Measurements from ENCODE around the gene HMGCR. TPM values are rescaled to one million over a fixed set of nuclear protein-coding genes. Genes with fewer than 3 reads are reported as not detected.

Gene HMGCR
- polyA plus RNA-seq, 1 of the 3 experiments (the other 2 are of a cell fraction): 8.2 TPM

DNA sequence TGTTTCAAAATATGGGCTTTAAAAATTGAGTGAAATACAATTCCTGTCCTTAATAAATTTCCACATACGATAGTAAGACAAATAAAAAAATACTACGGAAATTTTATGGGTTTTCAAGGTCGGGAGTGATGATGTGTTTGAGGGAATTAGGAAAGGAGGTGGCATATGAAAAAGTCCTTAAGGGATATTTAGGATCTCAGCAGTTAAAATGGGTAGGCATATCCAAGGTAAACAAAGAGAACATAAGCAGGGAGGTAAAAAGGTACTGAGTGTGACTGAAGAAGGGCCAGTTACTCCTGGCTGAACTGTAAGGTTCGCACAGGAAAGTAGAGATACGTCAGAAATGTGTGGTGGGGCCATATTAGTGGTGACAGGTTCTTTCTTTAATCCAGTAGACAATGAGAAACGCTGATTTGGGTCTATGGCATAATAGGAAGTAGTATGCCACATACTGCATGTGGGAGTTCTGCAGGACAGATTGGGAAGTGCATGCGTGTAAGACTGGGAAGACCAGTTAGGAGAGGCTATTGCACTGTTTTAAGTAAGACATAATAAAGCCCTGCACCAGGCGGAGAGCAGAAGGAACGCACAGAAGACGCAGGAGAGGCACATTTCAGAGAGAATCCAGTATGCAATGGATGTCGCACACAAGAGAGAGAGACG is 937 bp upstream of the HMGCR start (continued):
- no peak for TF ChIP-seq RCOR1 (IDR thresholded peaks at IDR 0.05; ENCODE audit: low read length)
- no peak for TF ChIP-seq CHD2 (IDR thresholded peaks at IDR 0.05; ENCODE audit: low read length, partially characterized antibody)
- TF ChIP-seq MXI1 (IDR thresholded peaks at IDR 0.05; ENCODE audit: low read depth, low read length): 0 out of 2 replicates have a peak, but pooled peaks have one; percentile 65
- TF ChIP-seq, protein P1, sequence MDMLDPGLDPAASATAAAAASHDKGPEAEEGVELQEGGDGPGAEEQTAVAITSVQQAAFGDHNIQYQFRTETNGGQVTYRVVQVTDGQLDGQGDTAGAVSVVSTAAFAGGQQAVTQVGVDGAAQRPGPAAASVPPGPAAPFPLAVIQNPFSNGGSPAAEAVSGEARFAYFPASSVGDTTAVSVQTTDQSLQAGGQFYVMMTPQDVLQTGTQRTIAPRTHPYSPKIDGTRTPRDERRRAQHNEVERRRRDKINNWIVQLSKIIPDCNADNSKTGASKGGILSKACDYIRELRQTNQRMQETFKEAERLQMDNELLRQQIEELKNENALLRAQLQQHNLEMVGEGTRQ (IDR thresholded peaks at IDR 0.05; ENCODE audit: borderline replicate concordance, low read depth, low read length): no peak
- TF ChIP-seq, protein P2, sequence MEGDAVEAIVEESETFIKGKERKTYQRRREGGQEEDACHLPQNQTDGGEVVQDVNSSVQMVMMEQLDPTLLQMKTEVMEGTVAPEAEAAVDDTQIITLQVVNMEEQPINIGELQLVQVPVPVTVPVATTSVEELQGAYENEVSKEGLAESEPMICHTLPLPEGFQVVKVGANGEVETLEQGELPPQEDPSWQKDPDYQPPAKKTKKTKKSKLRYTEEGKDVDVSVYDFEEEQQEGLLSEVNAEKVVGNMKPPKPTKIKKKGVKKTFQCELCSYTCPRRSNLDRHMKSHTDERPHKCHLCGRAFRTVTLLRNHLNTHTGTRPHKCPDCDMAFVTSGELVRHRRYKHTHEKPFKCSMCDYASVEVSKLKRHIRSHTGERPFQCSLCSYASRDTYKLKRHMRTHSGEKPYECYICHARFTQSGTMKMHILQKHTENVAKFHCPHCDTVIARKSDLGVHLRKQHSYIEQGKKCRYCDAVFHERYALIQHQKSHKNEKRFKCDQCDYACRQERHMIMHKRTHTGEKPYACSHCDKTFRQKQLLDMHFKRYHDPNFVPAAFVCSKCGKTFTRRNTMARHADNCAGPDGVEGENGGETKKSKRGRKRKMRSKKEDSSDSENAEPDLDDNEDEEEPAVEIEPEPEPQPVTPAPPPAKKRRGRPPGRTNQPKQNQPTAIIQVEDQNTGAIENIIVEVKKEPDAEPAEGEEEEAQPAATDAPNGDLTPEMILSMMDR (IDR thresholded peaks at IDR 0.05): peak; percentile 35; the same call in 1 of the 2 replicates
- TF ChIP-seq ELF1 (IDR thresholded peaks at IDR 0.05): no peak
- no peak for TF ChIP-seq NRF1 (IDR thresholded peaks at IDR 0.05; ENCODE audit: low read depth, low read length)
- TF ChIP-seq TEAD4 (IDR thresholded peaks at IDR 0.05; ENCODE audit: borderline replicate concordance, insufficient read depth): no peak
- TF ChIP-seq SMC3 (IDR thresholded peaks at IDR 0.05; ENCODE audit: low read depth, low read length): 0 out of 2 replicates have a peak, but pooled peaks have one; percentile 6

DNA sequence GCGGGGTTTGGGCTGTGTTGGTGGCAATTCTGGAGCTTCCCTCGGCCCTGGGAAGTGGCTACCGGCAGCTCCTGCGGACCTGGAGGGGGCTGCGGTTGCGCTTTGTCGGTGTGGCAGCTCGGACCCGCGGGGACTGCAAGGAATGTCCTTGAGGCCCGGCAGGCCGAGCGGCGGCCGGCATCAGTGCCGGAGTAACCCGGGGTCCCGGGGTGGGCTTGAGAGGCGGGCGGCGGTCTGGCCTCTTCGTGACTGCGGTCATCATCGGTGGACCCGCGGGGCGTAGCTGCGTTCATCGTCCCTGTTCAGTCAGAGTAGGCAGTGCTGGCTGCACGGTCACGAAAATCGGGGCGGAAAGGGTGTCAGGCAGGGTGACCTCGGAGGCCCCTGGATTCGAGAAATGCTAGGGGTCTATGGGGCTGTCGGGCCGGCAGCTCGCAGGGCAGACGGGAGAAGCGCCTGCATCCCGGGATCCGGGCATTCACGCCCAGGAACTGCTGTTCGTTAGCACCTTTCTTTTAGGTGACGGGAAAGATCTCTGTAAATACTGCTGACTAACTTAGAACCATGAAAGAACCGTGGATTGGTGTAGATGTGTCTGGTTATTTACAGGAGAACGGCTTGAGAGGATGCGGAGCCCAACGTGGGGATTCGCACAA is 474 bp downstream of the HMGCR start:
- Histone ChIP-seq H3K9me3 (no peaks in the 10 kb centered on the region), H3K4me2 (peak overlapping the region; percentile 66), H3F3A (replicated peaks; ENCODE audit: insufficient read depth) (peaks cover 7% of the 10 kb centered on the region), H3K27ac (ENCODE audit: low read depth in 2 of 2, low read length in 1 of 2) (peak overlapping the region; percentile 75 to 88), H2AFZ (ENCODE audit: low read depth) (peak overlapping the region; percentile 73), H3K9ac (peak overlapping the region; percentile 78), H3K4me3 (ENCODE audit: low read depth in 2 of 2, low read length in 1 of 2) (peak overlapping the region; percentile 70 to 90), H3K36me3 (replicated peaks in 1 of 2; ENCODE audit: control insufficient read depth in 1 of 2, insufficient read depth in 2 of 2, low read length in 1 of 2) (peaks cover 1 to 3% of the 10 kb centered on the region in 2 experiments), H3K27me3 (ENCODE audit: insufficient read depth) (no peaks in the 10 kb centered on the region), H3K4me1 (ENCODE audit: control insufficient read depth in 1 of 2, insufficient read depth in 2 of 2, low read depth in 1 of 2, low read length in 1 of 2) (peaks cover 0 to 13% of the 10 kb centered on the region in 2 experiments; a peak in 3 of 4 replicates), H3K79me2 (ENCODE audit: insufficient read depth) (peaks cover 52% of the 10 kb centered on the region), H3K9me2 (no peaks in the 10 kb centered on the region), H4K20me1 (ENCODE audit: insufficient read depth) (peaks cover 19% of the 10 kb centered on the region; the same call in 1 of the 2 replicates)
- CTCF ChIA-PET: interaction anchor here (0.6 to 2.0 kb wide), 13 partner anchors 11 to 571 kb away, joined by 3 to 24 read pairs (median 4); partner anchors contain the start of genes ANKRD31 and GFM2
- POLR2A ChIA-PET: interaction anchor here (0.9 to 2.0 kb wide), 5 partner anchors 101 to 380 kb away, joined by 3 to 9 read pairs (median 6); partner anchors contain the start of genes ANKRD31 and POC5
- no peak for DNase-seq
- WGBS (ENCODE audit: low lambda C conversion rate): 1% methylated on average over 16 of the region's 50 CpGs
- no peak for TF ChIP-seq ELF1 (IDR thresholded peaks at IDR 0.05)
- no peak for TF ChIP-seq MEF2A (IDR thresholded peaks at IDR 0.05; ENCODE audit: borderline replicate concordance, low read depth)
- no peak for TF ChIP-seq EP300 (IDR thresholded peaks at IDR 0.05; ENCODE audit: borderline replicate concordance in 1 of 2, low read depth in 1 of 2, low read length in 1 of 2)
- TF ChIP-seq, protein P1 (IDR thresholded peaks at IDR 0.05; ENCODE audit: borderline replicate concordance, low read depth, low read length): no peak
- TF ChIP-seq, protein P3, sequence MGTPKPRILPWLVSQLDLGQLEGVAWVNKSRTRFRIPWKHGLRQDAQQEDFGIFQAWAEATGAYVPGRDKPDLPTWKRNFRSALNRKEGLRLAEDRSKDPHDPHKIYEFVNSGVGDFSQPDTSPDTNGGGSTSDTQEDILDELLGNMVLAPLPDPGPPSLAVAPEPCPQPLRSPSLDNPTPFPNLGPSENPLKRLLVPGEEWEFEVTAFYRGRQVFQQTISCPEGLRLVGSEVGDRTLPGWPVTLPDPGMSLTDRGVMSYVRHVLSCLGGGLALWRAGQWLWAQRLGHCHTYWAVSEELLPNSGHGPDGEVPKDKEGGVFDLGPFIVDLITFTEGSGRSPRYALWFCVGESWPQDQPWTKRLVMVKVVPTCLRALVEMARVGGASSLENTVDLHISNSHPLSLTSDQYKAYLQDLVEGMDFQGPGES (IDR thresholded peaks at IDR 0.05; ENCODE audit: low read depth, low read length): no peak
- TF ChIP-seq, protein P2 (IDR thresholded peaks at IDR 0.05): no peak
- no peak for TF ChIP-seq PBX3 (IDR thresholded peaks at IDR 0.05)
- no peak for TF ChIP-seq YY1 (IDR thresholded peaks at IDR 0.05; ENCODE audit: low read depth)
- TF ChIP-seq RCOR1 (IDR thresholded peaks at IDR 0.05; ENCODE audit: low read length): no peak
- TF ChIP-seq RAD21 (IDR thresholded peaks at IDR 0.05; ENCODE audit: low read length): no peak
- TF ChIP-seq CHD2 (IDR thresholded peaks at IDR 0.05; ENCODE audit: low read length, partially characterized antibody): no peak
